HCT116 (cell line): ENCODE data around the gene SLAMF6.
A peak's percentile ranks its signal among the peaks of the same experiment; 100 is the strongest.

Experiments used
- EZH2 ChIP-seq: fragments of 200-600 bp; sonication (generic); IDR thresholded peaks from 2 replicates; pipeline ENCODE4 v1.6.1; 2017; ENCODE audit warnings: antibody characterized with exemption, mixed run types
- EZH2phosphoT487 ChIP-seq: fragments of 200-600 bp; IDR thresholded peaks from 2 replicates; pipeline ENCODE4 v1.6.1; 2018; ENCODE audit warnings: antibody characterized with exemption, borderline replicate concordance
- TF ChIP-seq, protein P1 (sequence below): IDR thresholded peaks from 2 replicates; pipeline ENCODE4 v1.6.1; 2012
- TF ChIP-seq, protein P2 (sequence below), 3 experiments: fragments of 200-600 bp in 1 of 3; sonication (generic) in 1 of 3; IDR thresholded peaks in 2 of 3; conservative IDR thresholded peaks in 1 of 3; 2 replicates each; pipeline ENCODE4 v1.5.1; 2012 to 2017; ENCODE audit warnings: low read depth in 2 of 3, low read length in 2 of 3, antibody characterized with exemption in 1 of 3, borderline replicate concordance in 1 of 3, control low read depth in 1 of 3, mild to moderate bottlenecking in 1 of 3, mixed read lengths in 1 of 3, mixed run types in 1 of 3, moderate library complexity in 1 of 3; ENCODE audit not compliant: insufficient read depth in 1 of 3
- TF ChIP-seq, protein P3 (sequence below): IDR thresholded peaks from 2 replicates; pipeline ENCODE4 v1.6.1; 2012
- TF ChIP-seq, protein P4 (sequence below): IDR thresholded peaks from 2 replicates; pipeline ENCODE4 v1.6.1; 2011; ENCODE audit warnings: mild to moderate bottlenecking, low read length, moderate library complexity; ENCODE audit not compliant: insufficient replicate concordance; ENCODE audit errors: extremely low read depth

DNA sequence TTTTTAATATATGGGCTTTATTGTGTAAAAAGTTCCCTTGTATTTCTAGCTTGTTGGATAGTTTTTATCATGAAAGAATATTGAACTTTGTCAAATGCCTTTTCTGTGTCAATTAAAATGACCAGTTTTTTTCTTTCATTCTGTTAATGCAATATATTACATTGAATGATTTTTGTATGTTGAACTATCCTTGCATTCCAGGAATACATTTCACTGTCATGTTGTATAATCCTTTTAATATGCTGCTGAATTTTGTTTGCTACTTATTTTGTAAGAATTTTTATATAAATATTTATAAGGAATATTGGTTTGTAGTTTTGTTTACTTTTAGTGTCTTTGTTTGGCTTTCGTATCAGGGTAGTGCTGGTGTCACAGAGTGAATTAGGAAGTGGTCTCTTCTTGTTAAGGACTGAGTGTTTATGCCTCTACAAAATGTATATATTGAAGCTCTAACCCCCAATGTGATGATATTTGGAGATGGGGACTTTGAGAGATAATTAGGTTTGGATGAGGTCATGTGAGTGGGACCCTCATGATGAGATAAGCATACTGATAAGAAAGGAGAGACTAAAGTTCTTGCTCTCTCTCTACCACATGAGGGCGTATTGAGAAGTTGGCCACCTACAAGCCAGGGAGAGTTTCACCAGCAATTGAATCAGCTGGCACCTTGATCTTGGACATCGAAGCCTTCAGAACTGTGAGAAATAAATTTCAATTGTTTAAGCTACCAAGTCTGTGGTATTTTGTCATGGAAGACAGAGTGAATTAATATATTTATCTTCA is 12.0 kb upstream of the SLAMF6 start:
- TF ChIP-seq, protein P1, sequence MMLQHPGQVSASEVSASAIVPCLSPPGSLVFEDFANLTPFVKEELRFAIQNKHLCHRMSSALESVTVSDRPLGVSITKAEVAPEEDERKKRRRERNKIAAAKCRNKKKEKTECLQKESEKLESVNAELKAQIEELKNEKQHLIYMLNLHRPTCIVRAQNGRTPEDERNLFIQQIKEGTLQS, result no peak
- TF ChIP-seq, protein P2, sequence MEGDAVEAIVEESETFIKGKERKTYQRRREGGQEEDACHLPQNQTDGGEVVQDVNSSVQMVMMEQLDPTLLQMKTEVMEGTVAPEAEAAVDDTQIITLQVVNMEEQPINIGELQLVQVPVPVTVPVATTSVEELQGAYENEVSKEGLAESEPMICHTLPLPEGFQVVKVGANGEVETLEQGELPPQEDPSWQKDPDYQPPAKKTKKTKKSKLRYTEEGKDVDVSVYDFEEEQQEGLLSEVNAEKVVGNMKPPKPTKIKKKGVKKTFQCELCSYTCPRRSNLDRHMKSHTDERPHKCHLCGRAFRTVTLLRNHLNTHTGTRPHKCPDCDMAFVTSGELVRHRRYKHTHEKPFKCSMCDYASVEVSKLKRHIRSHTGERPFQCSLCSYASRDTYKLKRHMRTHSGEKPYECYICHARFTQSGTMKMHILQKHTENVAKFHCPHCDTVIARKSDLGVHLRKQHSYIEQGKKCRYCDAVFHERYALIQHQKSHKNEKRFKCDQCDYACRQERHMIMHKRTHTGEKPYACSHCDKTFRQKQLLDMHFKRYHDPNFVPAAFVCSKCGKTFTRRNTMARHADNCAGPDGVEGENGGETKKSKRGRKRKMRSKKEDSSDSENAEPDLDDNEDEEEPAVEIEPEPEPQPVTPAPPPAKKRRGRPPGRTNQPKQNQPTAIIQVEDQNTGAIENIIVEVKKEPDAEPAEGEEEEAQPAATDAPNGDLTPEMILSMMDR (IDR thresholded peaks at IDR 0.05 in 2 of 3, conservative IDR thresholded peaks at IDR 0.05 in 1 of 3; ENCODE audit: borderline replicate concordance in 1 of 3, insufficient read depth in 1 of 3, low read depth in 2 of 3, low read length in 2 of 3), result peak in 2 of 3 experiments; percentile 26 to 30; a peak in 3 of 6 replicates
- no peak for TF ChIP-seq EZH2phosphoT487
- TF ChIP-seq EZH2, result no peak
- TF ChIP-seq, protein P3, sequence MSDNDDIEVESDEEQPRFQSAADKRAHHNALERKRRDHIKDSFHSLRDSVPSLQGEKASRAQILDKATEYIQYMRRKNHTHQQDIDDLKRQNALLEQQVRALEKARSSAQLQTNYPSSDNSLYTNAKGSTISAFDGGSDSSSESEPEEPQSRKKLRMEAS, result no peak
- TF ChIP-seq, protein P4, sequence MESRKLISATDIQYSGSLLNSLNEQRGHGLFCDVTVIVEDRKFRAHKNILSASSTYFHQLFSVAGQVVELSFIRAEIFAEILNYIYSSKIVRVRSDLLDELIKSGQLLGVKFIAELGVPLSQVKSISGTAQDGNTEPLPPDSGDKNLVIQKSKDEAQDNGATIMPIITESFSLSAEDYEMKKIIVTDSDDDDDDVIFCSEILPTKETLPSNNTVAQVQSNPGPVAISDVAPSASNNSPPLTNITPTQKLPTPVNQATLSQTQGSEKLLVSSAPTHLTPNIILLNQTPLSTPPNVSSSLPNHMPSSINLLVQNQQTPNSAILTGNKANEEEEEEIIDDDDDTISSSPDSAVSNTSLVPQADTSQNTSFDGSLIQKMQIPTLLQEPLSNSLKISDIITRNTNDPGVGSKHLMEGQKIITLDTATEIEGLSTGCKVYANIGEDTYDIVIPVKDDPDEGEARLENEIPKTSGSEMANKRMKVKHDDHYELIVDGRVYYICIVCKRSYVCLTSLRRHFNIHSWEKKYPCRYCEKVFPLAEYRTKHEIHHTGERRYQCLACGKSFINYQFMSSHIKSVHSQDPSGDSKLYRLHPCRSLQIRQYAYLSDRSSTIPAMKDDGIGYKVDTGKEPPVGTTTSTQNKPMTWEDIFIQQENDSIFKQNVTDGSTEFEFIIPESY, result no peak
